Fibroblast of skin of right quadriceps (primary cell): Measurements from ENCODE around the gene CYCS.
"Not testable (repeated sequence)": the region's sequence is repeated elsewhere in the genome, so short reads cannot be mapped to it uniquely, and the experiment has no call there.

Experiments used
- DNase-seq: peaks from one replicate; pipeline ENCODE4 v3.0.0-alpha.2; 2013

Gene CYCS

GRCh38 chr7:25118048-25118753 lies 6.9 kb downstream of the CYCS start:
- DNase-seq: no peak

GRCh38 chr7:25117226-25118047 lies 7.6 kb downstream of the CYCS start:
- DNase-seq: no peak

GRCh38 chr7:25116621-25117020 lies 8.4 kb downstream of the CYCS start:
- DNase-seq: no peak

DNA sequence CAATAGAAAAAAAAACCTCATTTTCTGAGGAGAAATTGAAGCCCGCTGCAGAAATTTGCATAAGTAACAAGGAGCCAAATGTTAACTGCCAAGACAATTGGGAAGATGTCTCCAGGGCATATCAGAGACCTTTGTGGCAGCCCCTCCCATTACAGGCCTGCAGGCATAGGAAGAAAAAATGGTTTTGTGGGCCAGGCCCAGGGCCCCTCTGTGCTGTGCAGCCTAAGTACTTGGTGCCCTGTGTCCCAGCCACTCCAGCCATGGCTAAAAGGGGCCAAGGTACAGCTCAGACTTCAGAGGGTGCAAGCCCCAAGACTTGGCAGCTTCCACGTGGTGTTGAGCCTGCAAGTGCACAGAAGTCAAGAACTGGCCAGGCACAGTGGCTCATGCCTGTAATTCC lies 14.5 kb downstream of the CYCS start:
- DNase-seq: not testable (repeated sequence)

- no peak for DNase-seq
These were observed 15.8 kb downstream of the CYCS start for GRCh38 chr7:25109276-25109675.

GRCh38 chr7:25105911-25106310 lies 19.1 kb downstream of the CYCS start:
- no peak for DNase-seq

DNA sequence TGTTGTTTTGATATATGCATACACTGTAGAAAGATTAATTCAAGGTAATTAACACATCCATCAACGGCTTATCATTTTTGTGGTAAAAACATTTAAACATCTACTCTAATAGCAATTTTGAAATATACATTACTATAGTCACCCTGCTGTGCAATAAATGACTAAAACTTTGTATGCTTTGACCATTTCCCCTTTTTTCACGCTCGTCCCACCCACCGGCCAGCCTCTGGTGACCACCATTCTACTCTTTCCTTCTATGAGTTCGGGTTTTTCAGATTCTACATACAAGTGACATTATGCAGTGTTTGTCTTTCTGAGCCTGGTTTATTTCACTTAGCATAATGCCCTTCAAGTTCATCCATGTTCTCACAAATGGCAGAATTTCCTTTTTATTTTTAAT lies 21.3 kb downstream of the CYCS start:
- DNase-seq: no peak

DNA sequence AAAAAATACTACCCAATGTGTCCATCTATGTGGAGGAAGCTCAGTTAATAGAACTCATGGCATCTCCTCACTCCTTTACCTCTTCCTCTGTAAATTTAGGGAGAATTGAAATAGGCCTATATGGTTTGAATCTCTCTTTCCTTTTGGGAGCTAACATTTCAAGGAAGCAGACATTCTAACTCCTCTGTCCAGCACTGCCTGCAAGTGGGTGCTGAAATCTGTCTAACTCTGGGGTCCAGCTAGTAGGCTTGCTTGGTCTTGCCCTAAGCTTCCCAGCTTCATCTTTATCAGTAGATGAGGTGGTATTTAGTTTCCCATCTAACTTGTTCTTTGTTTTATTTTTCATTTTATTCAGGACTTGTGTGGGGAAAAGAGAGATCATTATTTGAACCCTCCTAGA lies 23.2 kb downstream of the CYCS start:
- DNase-seq: no peak

GRCh38 chr7:25098096-25099046 lies 26.7 kb downstream of the CYCS start:
- peak; percentile 54 for DNase-seq

GRCh38 chr7:25095516-25096345 lies 29.3 kb downstream of the CYCS start:
- DNase-seq: no peak

DNA sequence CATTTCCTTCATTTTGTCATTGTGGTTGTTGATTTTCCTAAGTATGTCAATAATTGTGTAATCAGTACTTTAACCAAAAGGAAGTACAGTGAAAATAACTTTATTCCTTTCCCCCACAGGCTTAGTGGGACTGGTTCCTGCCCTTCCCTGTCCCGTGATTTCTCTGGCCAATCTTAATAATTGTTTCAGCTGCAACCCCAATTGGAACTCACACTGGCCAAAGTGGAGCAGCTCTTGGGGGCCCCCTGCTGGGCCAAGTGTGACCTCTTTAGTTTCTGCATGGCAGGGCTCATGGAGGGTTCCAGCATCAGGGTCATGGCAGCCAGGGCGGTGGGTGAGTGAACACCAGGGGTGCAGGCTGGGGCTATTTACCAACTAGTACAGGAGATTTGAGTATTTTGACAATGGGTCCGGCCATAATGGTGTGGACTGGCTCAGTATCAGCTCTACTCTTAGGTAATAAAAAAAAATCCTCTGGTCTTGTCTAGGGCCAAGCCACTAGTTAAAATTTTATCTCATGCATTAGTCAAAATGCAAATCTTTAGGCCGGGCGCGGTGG lies 31.7 kb downstream of the CYCS start:
- DNase-seq: peak; percentile 67

DNA sequence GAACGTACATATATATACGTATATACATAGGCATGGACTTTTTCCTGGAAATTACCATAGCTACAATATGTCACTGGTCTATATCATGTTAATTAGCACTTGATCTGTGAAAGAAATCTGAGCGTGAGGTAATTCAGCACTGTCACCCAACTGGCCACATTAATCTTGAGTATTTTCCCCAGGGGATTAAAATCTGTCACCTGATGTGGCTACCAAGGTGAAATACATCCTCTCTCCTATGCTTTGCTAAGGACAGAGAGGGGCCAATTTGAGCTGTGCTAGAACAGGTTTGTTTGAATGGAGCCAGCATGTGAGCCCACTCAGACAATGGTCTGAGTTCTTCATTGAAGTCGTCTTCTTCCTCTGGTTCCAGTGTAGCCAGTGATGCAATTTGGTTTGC lies 33.3 kb downstream of the CYCS start:
- DNase-seq: no peak

- no peak for DNase-seq
These were observed 33.9 kb downstream of the CYCS start for GRCh38 chr7:25091176-25091575.

- no peak for DNase-seq
These were observed 34.7 kb downstream of the CYCS start for GRCh38 chr7:25090374-25090773.

- no peak for DNase-seq
These were observed 37.2 kb downstream of the CYCS start for GRCh38 chr7:25087855-25088254.

DNA sequence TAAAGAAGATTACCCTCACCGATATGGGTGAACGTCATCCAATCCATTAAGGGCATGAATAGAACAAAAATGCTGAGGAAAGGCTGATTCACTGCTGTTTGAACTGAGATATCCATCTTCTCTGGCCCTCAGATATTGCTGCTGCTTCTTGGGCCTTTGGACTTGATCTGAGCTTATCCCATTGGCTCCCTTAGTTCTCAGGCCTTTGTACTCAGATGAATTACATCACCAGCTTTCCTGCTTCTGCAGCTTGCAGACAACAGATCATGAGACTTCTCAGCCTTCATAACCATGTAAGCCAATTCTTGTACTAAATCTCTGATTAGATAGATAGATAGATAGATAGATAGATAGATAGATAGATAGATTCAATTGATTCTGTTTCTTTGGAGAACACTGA lies 40.2 kb downstream of the CYCS start:
- no peak for DNase-seq

DNA sequence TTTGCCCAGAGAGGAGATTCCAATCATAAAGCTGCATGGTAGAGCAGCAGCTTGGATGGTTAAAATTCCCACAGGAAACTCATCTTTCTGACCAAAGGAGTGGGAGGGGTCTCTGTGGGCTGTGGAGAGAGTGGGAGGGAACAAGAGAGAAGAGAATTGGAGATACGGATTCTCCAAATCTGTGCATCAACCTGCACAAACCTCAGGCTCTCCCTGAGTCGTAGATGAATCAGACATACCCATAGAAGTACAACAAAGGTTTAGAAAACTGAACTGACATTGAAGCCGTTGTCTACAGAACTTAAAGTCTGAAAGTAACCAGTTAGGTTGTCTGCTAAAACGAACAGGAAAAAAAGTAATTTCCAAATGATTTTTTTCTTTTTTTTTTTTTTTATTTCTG lies 41.9 kb downstream of the CYCS start:
- DNase-seq: no peak

DNA sequence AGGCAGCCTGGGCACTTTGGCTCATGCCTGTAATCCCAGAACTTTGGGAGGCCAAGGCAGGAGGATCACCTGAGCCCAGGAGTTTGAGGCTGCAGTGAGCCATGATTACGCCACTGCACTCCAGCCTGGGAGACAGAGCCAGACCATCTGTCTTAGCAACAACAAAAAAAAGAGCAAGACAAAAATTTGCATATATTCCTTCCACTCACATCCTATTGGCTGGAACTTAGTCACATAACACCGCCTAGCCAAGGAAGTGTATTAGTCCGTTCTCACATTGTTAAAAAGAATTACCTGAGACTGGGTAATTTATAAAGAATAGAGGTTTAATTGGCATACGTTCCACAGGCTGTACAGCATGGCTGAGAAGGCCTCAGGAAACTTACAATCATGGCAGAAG lies 43.0 kb downstream of the CYCS start:
- DNase-seq: not testable (repeated sequence)

- no peak for DNase-seq
These were observed 48.0 kb downstream of the CYCS start for GRCh38 chr7:25077096-25077495.

DNA sequence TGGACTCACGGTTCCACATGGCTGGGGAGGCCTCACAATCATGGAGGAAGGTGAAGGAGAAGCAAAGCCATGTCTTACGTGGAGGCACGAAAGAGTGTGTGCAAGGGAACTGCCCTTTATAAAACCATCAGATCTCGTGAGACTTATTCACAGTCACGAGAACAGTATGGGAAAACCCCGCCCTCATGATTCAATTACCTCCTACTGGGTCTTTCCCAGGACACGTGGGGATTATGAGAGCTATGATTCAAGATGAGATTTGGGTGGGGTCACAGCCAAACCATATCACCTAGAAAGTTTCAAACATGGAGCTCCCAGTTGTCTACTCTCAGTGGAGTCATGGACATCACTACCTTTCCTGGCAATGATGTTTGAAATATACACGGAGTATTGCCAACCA lies 49.6 kb downstream of the CYCS start:
- no peak for DNase-seq

GRCh38 chr7:25073451-25073850 lies 51.6 kb downstream of the CYCS start:
- DNase-seq: peak; percentile 77
